Endothelial cell (in vitro differentiated cells): ENCODE results near the gene SNX11. TPM values are rescaled to one million over a fixed set of nuclear protein-coding genes. Genes with fewer than 3 reads are reported as not detected.

Experiments
- DNase-seq: peaks from one replicate; pipeline ENCODE4 v3.0.0; 2021; ENCODE audit warnings: low spot score
- H3K27ac Mint-ChIP-seq: one replicate; pipeline ENCODE4 v1.8.0; 2021; ENCODE audit warnings: mixed read lengths, inconsistent platforms; ENCODE audit not compliant: unreplicated experiment
- H3K27me3 Mint-ChIP-seq: one replicate; pipeline ENCODE4 v1.8.0; 2021; ENCODE audit warnings: mild to moderate bottlenecking, moderate library complexity, mixed read lengths, inconsistent platforms; ENCODE audit not compliant: unreplicated experiment
- H3K36me3 Mint-ChIP-seq: one replicate; pipeline ENCODE4 v1.8.0; 2021; ENCODE audit warnings: mild to moderate bottlenecking, low read depth, mixed read lengths, inconsistent platforms; ENCODE audit not compliant: unreplicated experiment
- H3K4me1 Mint-ChIP-seq: one replicate; pipeline ENCODE4 v1.8.0; 2021; ENCODE audit warnings: mild to moderate bottlenecking, mixed read lengths, inconsistent platforms; ENCODE audit not compliant: unreplicated experiment
- H3K4me3 Mint-ChIP-seq: one replicate; pipeline ENCODE4 v1.8.0; 2021; ENCODE audit warnings: mild to moderate bottlenecking, mixed read lengths, inconsistent platforms; ENCODE audit not compliant: unreplicated experiment
- H3K9me3 Mint-ChIP-seq: one replicate; pipeline ENCODE4 v1.8.0; 2021; ENCODE audit warnings: mixed read lengths, inconsistent platforms; ENCODE audit not compliant: unreplicated experiment
- total RNA-seq: library from RNA; stranded (reverse); fragmentation: NEBNext Ultra II Directional; extraction: Animal tissue kit (Norgen Biotek cat#: 25700); gene quantifications from one replicate; pipeline ENCODE4 v1.2.1, GENCODE V29; 2021; ENCODE audit not compliant: unreplicated experiment
- TF ChIP-seq, protein P1 (sequence below): fragments of 200-600 bp; sonication (generic); IDR thresholded peaks from one replicate; pipeline ENCODE4 v1.5.0; 2021; ENCODE audit warnings: antibody characterized with exemption; ENCODE audit not compliant: unreplicated experiment

The SNX11 gene
- total RNA-seq, 1 donor from 2014 or later = 16.6 TPM

DNA sequence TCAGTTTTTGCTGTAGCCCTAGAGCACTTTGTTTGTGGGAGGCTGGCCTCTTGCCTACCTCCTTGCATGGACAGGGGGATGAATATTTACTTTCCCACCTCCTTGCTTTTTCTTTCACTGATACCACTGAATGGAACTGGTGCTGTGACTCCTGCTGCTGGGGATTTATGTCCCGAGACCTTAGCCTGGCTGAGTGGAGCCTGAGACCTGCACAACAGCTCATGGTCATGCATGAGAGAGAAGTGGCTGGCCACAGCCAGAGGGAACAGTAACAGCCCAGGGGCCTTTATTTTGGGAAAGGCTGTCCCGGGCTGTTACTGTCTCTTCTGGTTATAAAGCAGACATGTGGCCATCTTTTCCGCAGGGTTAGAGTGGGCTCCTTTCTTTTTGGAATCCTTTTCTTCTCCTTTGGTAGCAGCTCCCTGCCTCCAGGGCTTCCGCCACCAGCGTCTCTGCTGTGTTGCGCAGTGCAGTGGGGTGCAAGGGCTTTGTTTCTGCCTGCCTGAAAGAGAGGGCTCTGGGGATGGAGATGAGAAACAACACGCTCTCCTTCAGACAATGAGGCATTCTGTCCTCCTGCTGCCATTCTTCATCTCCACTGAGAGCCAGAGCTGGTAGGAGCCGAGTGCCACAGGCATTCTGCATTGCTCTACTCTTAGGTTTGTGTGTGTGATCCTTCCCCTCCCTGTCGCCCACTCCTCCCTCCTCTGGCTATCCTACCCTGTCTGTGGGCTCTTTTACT is 14.5 kb downstream of the SNX11 start:
- peaks cover 2% of the 10 kb centered on the region for H3K27me3 Mint-ChIP-seq

DNA sequence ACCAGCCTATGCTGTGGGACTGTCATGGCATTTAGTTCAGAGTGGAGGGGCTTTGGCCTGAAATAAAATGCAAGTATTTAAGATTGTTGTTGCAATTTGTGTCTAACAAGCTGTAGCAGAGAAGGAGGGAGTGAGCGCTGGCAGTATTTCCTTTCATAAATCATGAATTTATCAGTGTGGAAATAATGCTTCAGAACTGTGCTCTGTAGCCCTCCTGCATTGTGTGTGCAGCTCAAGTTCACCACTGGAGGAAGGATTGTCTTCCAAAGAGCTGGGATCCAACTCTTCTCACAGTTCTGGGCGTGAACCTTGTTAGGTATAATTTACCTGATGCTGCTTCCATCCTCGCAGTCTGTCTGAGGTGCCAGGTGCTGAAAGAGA is 15.1 kb downstream of the SNX11 start:
- Mint-ChIP-seq H3K27me3 (peaks cover 2% of the 10 kb centered on the region), H3K9me3 (no peaks in the 10 kb centered on the region), H3K4me1 (peaks cover 16% of the 10 kb centered on the region), H3K4me3 (no peak overlapping the region), H3K36me3 (peaks cover 9% of the 10 kb centered on the region), H3K27ac (no peak overlapping the region)
- TF ChIP-seq, protein P1, sequence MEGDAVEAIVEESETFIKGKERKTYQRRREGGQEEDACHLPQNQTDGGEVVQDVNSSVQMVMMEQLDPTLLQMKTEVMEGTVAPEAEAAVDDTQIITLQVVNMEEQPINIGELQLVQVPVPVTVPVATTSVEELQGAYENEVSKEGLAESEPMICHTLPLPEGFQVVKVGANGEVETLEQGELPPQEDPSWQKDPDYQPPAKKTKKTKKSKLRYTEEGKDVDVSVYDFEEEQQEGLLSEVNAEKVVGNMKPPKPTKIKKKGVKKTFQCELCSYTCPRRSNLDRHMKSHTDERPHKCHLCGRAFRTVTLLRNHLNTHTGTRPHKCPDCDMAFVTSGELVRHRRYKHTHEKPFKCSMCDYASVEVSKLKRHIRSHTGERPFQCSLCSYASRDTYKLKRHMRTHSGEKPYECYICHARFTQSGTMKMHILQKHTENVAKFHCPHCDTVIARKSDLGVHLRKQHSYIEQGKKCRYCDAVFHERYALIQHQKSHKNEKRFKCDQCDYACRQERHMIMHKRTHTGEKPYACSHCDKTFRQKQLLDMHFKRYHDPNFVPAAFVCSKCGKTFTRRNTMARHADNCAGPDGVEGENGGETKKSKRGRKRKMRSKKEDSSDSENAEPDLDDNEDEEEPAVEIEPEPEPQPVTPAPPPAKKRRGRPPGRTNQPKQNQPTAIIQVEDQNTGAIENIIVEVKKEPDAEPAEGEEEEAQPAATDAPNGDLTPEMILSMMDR = no peak
- no peak for DNase-seq

More for the DNA sequence above, 14.5 kb downstream of the SNX11 start:
- peaks cover 12% of the 10 kb centered on the region for H3K4me1 Mint-ChIP-seq
- TF ChIP-seq, protein P1 = no peak
- DNase-seq = no peak
- no peak overlapping the region for H3K4me3 Mint-ChIP-seq
- H3K36me3 Mint-ChIP-seq = peaks cover 9% of the 10 kb centered on the region
- no peak overlapping the region for H3K27ac Mint-ChIP-seq
- no peaks in the 10 kb centered on the region for H3K9me3 Mint-ChIP-seq

- Mint-ChIP-seq H3K4me3 (no peak overlapping the region), H3K27me3 (peaks cover 2% of the 10 kb centered on the region), H3K36me3 (peaks cover 9% of the 10 kb centered on the region), H3K4me1 (peaks cover 18% of the 10 kb centered on the region), H3K9me3 (no peaks in the 10 kb centered on the region), H3K27ac (no peak overlapping the region)
- DNase-seq = no peak
- TF ChIP-seq, protein P1 = no peak
Observed at GRCh38 chr17:48123111-48123510, 15.5 kb downstream of the SNX11 start.

DNA sequence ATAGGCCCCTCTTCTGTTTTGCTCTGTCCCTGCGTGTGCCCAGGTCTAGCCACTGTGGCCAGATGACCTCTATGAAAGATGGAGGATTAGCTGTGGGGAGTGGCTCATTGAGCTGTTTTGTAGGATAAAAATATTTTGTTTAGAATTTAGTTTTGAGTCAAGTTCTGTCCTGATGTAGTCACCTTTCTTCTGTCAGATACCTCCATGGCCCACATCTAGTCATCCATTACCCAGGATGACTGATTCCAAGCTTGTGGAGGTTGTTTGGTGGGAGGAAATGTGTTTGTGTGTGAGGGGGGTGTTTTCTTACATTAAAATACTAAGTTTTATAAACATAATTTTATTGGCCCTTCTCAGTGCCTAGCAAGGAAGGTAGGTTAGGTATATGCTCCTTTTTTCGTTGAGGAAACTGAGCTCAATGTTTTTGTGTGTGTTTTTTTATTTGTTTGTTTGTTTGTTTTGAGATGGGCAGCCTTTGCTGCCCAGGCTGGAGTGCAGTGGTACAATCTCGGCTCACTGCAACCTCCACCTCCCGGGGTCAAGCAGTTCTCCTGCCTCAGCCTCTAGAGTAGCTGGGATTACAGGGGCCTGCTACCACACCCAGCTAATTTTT is 16.3 kb downstream of the SNX11 start:
- no peak for DNase-seq
- Mint-ChIP-seq H3K27me3 (peaks cover 2% of the 10 kb centered on the region), H3K27ac (no peak overlapping the region), H3K36me3 (peaks cover 9% of the 10 kb centered on the region), H3K4me3 (peak overlapping the region; percentile 72), H3K9me3 (no peaks in the 10 kb centered on the region), H3K4me1 (peaks cover 18% of the 10 kb centered on the region)
- TF ChIP-seq, protein P1 = no peak

DNA sequence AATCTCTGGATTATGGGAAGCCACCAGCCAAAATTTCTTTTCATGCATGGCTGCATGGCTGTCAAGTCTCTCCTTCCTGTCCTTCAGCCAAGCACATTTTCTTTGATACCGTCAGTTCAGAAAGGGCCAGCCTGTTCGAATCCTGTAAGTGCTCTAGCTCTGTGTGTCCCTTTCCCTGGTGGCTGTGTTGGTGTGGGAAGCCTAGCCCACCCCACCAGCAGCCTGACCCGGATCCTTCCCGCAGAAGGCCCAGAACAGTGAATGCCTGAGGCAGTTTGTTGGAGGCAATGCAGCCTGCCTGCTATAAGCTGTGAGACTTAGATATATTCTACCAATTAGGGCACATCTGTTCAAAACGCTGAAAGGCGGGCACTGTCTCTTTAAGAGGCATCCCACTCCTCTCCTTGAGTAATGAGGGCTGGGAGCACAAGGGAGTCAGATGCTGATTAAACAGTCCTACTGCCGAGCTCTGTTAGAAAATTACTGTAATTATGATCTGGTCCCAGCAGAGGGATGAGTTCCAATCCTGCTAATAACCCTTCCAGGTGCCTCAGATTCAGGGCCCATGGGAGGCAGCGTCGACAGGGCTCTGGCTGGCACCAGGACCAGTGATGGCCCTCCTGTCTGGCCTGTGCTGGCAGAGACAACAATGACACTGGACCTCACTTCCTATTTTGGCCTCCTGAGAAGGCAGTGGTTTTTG is 18.4 kb downstream of the SNX11 start:
- no peaks in the 10 kb centered on the region for H3K9me3 Mint-ChIP-seq
- peaks cover 18% of the 10 kb centered on the region for H3K4me1 Mint-ChIP-seq
- peaks cover 4% of the 10 kb centered on the region for H3K36me3 Mint-ChIP-seq

More for the DNA sequence above, 18.4 kb downstream of the SNX11 start:
- no peak overlapping the region for H3K27ac Mint-ChIP-seq
- no peak for DNase-seq
- H3K4me3 Mint-ChIP-seq = no peak overlapping the region
- peaks cover 4% of the 10 kb centered on the region for H3K27me3 Mint-ChIP-seq
- TF ChIP-seq, protein P1 = no peak
